ENCODE data around the gene SPTBN5. TPM values are rescaled to one million over a fixed set of nuclear protein-coding genes. Genes with fewer than 3 reads are reported as not detected.

SPTBN5 gene
- total RNA-seq, 1 experiment from 2014 or later: 1.2 TPM

DNA sequence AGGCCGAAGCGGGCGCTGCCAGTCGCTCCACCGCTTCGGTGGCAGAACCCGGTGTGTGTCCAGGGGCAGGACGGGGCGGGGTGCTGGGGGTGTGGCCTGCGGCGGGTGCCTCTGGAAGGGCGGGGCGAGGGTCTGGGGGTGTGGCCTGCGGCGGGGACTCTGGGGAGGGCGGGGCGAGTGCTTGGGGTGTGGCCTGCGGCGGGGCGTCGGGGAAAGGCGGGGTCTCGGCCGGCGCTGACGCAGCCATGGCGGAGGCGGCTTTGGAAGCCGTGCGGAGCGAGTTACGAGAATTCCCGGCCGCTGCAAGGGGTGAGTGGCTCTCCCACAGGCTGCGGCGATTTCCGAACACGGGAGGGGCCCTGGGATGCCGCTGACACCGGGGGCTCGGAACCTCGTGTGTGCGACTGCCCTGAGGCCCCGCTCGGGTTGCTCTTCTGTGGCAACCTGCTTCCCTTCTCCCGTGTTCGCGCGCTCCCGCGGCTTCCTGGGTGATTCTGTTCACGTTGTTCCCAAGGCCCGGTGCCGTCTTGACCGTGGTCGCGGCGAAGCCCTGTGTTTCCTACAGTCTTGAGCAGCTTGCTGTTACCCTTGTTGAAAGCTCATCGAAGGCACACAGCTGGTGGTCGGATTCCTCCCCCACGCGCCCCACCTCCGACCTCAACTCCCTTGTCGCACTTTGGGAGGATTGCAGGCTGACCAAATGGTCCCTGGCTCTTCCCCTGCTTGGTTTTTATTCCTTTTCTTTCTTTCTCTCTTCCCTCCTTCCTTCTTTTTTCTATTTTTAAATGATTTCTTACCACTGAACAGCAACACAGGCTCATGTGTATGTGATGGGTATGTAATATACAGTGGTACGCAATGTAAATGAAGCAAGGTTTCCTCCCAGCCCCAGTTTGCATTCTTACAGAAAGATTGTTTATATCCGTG, 65.7 kb downstream of the SPTBN5 start, which contains the start of gene JMJD7:
JMJD7 (plus strand) TSS at position 213 of the 927 bp plus-strand sequence; CDS start at position 246, 33 bp downstream.
- ChIA-PET POLR2A (interaction anchor here (1.3 to 3.5 kb wide), 2 partner anchors 23 to 54 kb away, joined by 4 to 15 read pairs; partner anchors contain the start of gene MAPKBP1), CTCF (interaction anchor here (0.8 to 3.9 kb wide), 11 partner anchors 19 to 362 kb away, joined by 3 to 56 read pairs (median 4); partner anchors contain the start of gene MAPKBP1)

DNA sequence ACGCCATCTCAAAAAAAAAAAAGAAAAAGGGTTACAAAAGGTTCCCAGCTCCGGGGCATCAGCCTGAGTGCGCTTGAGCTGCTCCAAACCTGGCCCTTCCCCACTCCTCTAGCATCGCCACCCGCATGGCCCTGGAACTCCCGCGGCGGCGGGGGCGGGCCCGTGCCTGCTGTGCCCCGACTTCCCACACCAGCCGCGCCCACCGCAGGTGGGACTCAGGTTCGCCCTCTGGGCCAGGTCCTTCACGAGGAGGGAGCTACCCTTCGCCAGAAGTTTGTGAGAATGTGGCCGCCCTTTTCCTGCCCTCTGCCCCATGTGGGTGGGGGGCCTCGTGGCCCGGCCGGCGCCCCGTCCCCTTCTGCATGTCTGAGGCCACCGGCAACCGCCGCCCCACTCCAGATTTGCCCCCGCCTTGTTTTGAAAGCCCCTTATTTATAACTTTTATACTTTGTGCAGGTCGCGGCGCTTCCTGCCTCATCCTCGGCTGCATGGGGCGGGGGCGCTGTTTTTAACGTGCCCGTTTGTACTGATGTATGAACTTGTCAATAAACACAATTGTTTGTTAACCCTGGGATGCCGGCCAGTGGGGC, 66.5 kb downstream of the SPTBN5 start:
- Mint-ChIP-seq H3K4me1 (peaks cover 7% of the 10 kb centered on the region), H3K27me3 (ENCODE audit: low read depth) (no peaks in the 10 kb centered on the region), H3K27ac (no peak overlapping the region), H3K4me3 (peak overlapping the region; percentile 92), H3K9me3 (no peaks in the 10 kb centered on the region), H3K36me3 (peaks cover 2% of the 10 kb centered on the region; the same call in 1 of the 2 replicates)
- CTCF ChIA-PET: interaction anchor here (0.8 to 3.9 kb wide), 12 partner anchors 18 to 361 kb away, joined by 3 to 56 read pairs (median 4); partner anchors contain the start of gene MAPKBP1
- ATAC-seq (peak; percentile 23), DNase-seq (ENCODE audit: low spot score) (peak; percentile 55)
- POLR2A ChIA-PET: interaction anchor here (0.8 to 3.5 kb wide), 3 partner anchors 11 to 53 kb away, joined by 4 to 15 read pairs (median 4); partner anchors contain the start of gene MAPKBP1
- TF ChIP-seq, protein P1, sequence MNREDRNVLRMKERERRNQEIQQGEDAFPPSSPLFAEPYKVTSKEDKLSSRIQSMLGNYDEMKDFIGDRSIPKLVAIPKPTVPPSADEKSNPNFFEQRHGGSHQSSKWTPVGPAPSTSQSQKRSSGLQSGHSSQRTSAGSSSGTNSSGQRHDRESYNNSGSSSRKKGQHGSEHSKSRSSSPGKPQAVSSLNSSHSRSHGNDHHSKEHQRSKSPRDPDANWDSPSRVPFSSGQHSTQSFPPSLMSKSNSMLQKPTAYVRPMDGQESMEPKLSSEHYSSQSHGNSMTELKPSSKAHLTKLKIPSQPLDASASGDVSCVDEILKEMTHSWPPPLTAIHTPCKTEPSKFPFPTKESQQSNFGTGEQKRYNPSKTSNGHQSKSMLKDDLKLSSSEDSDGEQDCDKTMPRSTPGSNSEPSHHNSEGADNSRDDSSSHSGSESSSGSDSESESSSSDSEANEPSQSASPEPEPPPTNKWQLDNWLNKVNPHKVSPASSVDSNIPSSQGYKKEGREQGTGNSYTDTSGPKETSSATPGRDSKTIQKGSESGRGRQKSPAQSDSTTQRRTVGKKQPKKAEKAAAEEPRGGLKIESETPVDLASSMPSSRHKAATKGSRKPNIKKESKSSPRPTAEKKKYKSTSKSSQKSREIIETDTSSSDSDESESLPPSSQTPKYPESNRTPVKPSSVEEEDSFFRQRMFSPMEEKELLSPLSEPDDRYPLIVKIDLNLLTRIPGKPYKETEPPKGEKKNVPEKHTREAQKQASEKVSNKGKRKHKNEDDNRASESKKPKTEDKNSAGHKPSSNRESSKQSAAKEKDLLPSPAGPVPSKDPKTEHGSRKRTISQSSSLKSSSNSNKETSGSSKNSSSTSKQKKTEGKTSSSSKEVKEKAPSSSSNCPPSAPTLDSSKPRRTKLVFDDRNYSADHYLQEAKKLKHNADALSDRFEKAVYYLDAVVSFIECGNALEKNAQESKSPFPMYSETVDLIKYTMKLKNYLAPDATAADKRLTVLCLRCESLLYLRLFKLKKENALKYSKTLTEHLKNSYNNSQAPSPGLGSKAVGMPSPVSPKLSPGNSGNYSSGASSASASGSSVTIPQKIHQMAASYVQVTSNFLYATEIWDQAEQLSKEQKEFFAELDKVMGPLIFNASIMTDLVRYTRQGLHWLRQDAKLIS (CRISPR knock-in tag; IDR thresholded peaks at IDR 0.05; ENCODE audit: borderline replicate concordance): no peak
- TF ChIP-seq ZNF423 (CRISPR knock-in tag; IDR thresholded peaks at IDR 0.05): peak; percentile 28; the same call in 1 of the 2 replicates
- no peak for TF ChIP-seq GRHL2 (CRISPR knock-in tag; IDR thresholded peaks at IDR 0.05; ENCODE audit: insufficient replicate concordance, severe bottlenecking)
- no peak for TF ChIP-seq ELF4 (CRISPR knock-in tag; IDR thresholded peaks at IDR 0.05; ENCODE audit: low read depth)
- TF ChIP-seq NFATC4 (CRISPR knock-in tag; IDR thresholded peaks at IDR 0.05): no peak
- TF ChIP-seq ZBTB21 (CRISPR knock-in tag; IDR thresholded peaks at IDR 0.05; ENCODE audit: borderline replicate concordance): no peak
- TF ChIP-seq ZNF671 (CRISPR knock-in tag; IDR thresholded peaks at IDR 0.05): no peak
- TF ChIP-seq SP1 (CRISPR knock-in tag; conservative IDR thresholded peaks at IDR 0.05): peak; percentile 21; the same call in 1 of the 2 replicates
- TF ChIP-seq, protein P2, sequence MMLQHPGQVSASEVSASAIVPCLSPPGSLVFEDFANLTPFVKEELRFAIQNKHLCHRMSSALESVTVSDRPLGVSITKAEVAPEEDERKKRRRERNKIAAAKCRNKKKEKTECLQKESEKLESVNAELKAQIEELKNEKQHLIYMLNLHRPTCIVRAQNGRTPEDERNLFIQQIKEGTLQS (CRISPR knock-in tag; conservative IDR thresholded peaks at IDR 0.05): no peak
- TF ChIP-seq SMAD4 (CRISPR knock-in tag; IDR thresholded peaks at IDR 0.05): no peak
- TF ChIP-seq RORB (CRISPR knock-in tag; IDR thresholded peaks at IDR 0.05): no peak
- TF ChIP-seq MXD4 (CRISPR knock-in tag; IDR thresholded peaks at IDR 0.05; ENCODE audit: borderline replicate concordance): no peak
- TF ChIP-seq ZNF232 (CRISPR knock-in tag; IDR thresholded peaks at IDR 0.05): 0 out of 2 replicates have a peak, but pooled peaks have one; percentile 48
- TF ChIP-seq, protein P3, sequence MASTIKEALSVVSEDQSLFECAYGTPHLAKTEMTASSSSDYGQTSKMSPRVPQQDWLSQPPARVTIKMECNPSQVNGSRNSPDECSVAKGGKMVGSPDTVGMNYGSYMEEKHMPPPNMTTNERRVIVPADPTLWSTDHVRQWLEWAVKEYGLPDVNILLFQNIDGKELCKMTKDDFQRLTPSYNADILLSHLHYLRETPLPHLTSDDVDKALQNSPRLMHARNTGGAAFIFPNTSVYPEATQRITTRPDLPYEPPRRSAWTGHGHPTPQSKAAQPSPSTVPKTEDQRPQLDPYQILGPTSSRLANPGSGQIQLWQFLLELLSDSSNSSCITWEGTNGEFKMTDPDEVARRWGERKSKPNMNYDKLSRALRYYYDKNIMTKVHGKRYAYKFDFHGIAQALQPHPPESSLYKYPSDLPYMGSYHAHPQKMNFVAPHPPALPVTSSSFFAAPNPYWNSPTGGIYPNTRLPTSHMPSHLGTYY (CRISPR knock-in tag; IDR thresholded peaks at IDR 0.05): no peak
- TF ChIP-seq, protein P4, sequence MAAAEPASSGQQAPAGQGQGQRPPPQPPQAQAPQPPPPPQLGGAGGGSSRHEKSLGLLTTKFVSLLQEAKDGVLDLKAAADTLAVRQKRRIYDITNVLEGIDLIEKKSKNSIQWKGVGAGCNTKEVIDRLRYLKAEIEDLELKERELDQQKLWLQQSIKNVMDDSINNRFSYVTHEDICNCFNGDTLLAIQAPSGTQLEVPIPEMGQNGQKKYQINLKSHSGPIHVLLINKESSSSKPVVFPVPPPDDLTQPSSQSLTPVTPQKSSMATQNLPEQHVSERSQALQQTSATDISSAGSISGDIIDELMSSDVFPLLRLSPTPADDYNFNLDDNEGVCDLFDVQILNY (CRISPR knock-in tag; IDR thresholded peaks at IDR 0.05): no peak
- no peak for TF ChIP-seq FOXJ3 (CRISPR knock-in tag; IDR thresholded peaks at IDR 0.05; ENCODE audit: borderline replicate concordance)
- TF ChIP-seq TEAD4 (CRISPR knock-in tag; IDR thresholded peaks at IDR 0.05): no peak
- no peak for TF ChIP-seq RELA (CRISPR knock-in tag; IDR thresholded peaks at IDR 0.05; ENCODE audit: borderline replicate concordance)

More for the DNA sequence above, 65.7 kb downstream of the SPTBN5 start, which contains the start of gene JMJD7:
- ATAC-seq (peak; percentile 93), DNase-seq (ENCODE audit: low spot score) (peak; percentile 93)
- H3K36me3 Mint-ChIP-seq: peaks cover 2% of the 10 kb centered on the region; the same call in 1 of the 2 replicates
- H3K27ac Mint-ChIP-seq: peak within 1 kb of the TSS; percentile 39; the same call in 1 of the 2 replicates
- H3K9me3 Mint-ChIP-seq: no peaks in the 10 kb centered on the region
- H3K27me3 Mint-ChIP-seq (ENCODE audit: low read depth): no peaks in the 10 kb centered on the region
- TF ChIP-seq NFYB (CRISPR knock-in tag; conservative IDR thresholded peaks at IDR 0.05; ENCODE audit: low read depth) (no peak), KAT7 (CRISPR knock-in tag; IDR thresholded peaks at IDR 0.05; ENCODE audit: borderline replicate concordance) (peak; percentile 63; the same call in 1 of the 2 replicates), ETV6 (CRISPR knock-in tag; IDR thresholded peaks at IDR 0.05) (peak; percentile 56; the same call in 1 of the 2 replicates), ZNF219 (CRISPR knock-in tag; IDR thresholded peaks at IDR 0.05; ENCODE audit: borderline replicate concordance) (no peak), GABPB1 (CRISPR knock-in tag; IDR thresholded peaks at IDR 0.05) (peak; percentile 46; the same call in 1 of the 2 replicates), SP1 (CRISPR knock-in tag; conservative IDR thresholded peaks at IDR 0.05) (0 out of 2 replicates have a peak, but pooled peaks have one; percentile 27), RELA (CRISPR knock-in tag; IDR thresholded peaks at IDR 0.05; ENCODE audit: borderline replicate concordance) (peak; percentile 76; the same call in 1 of the 2 replicates)
- TF ChIP-seq, protein P5, sequence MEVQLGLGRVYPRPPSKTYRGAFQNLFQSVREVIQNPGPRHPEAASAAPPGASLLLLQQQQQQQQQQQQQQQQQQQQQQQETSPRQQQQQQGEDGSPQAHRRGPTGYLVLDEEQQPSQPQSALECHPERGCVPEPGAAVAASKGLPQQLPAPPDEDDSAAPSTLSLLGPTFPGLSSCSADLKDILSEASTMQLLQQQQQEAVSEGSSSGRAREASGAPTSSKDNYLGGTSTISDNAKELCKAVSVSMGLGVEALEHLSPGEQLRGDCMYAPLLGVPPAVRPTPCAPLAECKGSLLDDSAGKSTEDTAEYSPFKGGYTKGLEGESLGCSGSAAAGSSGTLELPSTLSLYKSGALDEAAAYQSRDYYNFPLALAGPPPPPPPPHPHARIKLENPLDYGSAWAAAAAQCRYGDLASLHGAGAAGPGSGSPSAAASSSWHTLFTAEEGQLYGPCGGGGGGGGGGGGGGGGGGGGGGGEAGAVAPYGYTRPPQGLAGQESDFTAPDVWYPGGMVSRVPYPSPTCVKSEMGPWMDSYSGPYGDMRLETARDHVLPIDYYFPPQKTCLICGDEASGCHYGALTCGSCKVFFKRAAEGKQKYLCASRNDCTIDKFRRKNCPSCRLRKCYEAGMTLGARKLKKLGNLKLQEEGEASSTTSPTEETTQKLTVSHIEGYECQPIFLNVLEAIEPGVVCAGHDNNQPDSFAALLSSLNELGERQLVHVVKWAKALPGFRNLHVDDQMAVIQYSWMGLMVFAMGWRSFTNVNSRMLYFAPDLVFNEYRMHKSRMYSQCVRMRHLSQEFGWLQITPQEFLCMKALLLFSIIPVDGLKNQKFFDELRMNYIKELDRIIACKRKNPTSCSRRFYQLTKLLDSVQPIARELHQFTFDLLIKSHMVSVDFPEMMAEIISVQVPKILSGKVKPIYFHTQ (CRISPR knock-in tag; IDR thresholded peaks at IDR 0.05): 0 out of 2 replicates have a peak, but pooled peaks have one; percentile 12
- H3K4me3 Mint-ChIP-seq: peak within 1 kb of the TSS; percentile 92
- peaks cover 7% of the 10 kb centered on the region for H3K4me1 Mint-ChIP-seq
